GM23338 (cell line): ENCODE results near the gene ADAMTS15.

Experiments
- CREB1 ChIP-seq: fragments of 250-450 bp; sonication (Bioruptor Pico); IDR thresholded peaks from 2 replicates; pipeline ENCODE4 v1.5.0; 2020; ENCODE audit warnings: low read depth, mild to moderate bottlenecking, moderate library complexity
- CTCF ChIP-seq, 2 experiments: fragments of 200-600 bp in 1 of 2; sonication (generic) in 1 of 2; conservative IDR thresholded peaks; 2 replicates each; pipeline versions ENCODE4 v1.5.1 to v1.6.1; 2016 to 2017; ENCODE audit warnings: antibody characterized with exemption in 2 of 2, low read depth in 2 of 2, mild to moderate bottlenecking in 2 of 2, moderate library complexity in 1 of 2
- EZH2 ChIP-seq: fragments of 200-600 bp; sonication (generic); IDR thresholded peaks from one replicate; pipeline ENCODE4 v1.8.0; 2017; ENCODE audit warnings: antibody characterized with exemption, mild to moderate bottlenecking, low read depth; ENCODE audit not compliant: unreplicated experiment
- EZH2phosphoT487 ChIP-seq: fragments of 200-600 bp; sonication (generic); IDR thresholded peaks from one replicate; pipeline ENCODE4 v1.8.1; 2018; ENCODE audit warnings: antibody characterized with exemption; ENCODE audit not compliant: unreplicated experiment
- JUNB ChIP-seq: IDR thresholded peaks from one replicate; pipeline ENCODE4 v1.6.1; 2016; ENCODE audit warnings: antibody characterized with exemption; ENCODE audit not compliant: unreplicated experiment
- POLR2AphosphoS5 ChIP-seq: IDR thresholded peaks from 2 replicates; pipeline ENCODE4 v1.6.1; 2016; ENCODE audit warnings: antibody characterized with exemption, low read depth
- REST ChIP-seq: IDR thresholded peaks from one replicate; pipeline ENCODE4 v1.6.1; 2018; ENCODE audit warnings: antibody characterized with exemption; ENCODE audit not compliant: unreplicated experiment
- ZNF114 ChIP-seq: fragments of 250-450 bp; sonication (Bioruptor Pico); IDR thresholded peaks from 2 replicates; pipeline ENCODE4 v1.5.0; 2020; ENCODE audit warnings: mild to moderate bottlenecking, moderate library complexity

GRCh38 chr11:130480711-130481140 lies 32.3 kb downstream of the ADAMTS15 start:
- TF ChIP-seq CTCF (conservative IDR thresholded peaks at IDR 0.05; ENCODE audit: low read depth in 2 of 2) = no peak
- no peak for TF ChIP-seq POLR2AphosphoS5
- TF ChIP-seq EZH2 = no peak
- TF ChIP-seq EZH2phosphoT487 = no peak
- no peak for TF ChIP-seq ZNF114 (CRISPR knock-in tag)
- TF ChIP-seq CREB1 = no peak
- TF ChIP-seq REST = no peak
- TF ChIP-seq JUNB = no peak
